ENCODE data around the gene SPTLC3.

The SPTLC3 gene

GRCh38 chr20:13007596-13007995 lies 1.2 kb upstream of the SPTLC3 start:
- CTCF ChIA-PET, result no interaction called here
- Mint-ChIP-seq H3K4me3 (no peak overlapping the region), H3K36me3 (no peaks in the 10 kb centered on the region), H3K4me1 (peaks cover 15% of the 10 kb centered on the region), H3K27me3 (no peaks in the 10 kb centered on the region), H3K9me3 (no peaks in the 10 kb centered on the region), H3K27ac (no peak overlapping the region)
- DNase-seq, result no peak

- Mint-ChIP-seq H3K36me3 (no peaks in the 10 kb centered on the region), H3K9me3 (no peaks in the 10 kb centered on the region), H3K4me3 (peak overlapping the region; percentile 10), H3K27ac (no peak overlapping the region), H3K27me3 (no peaks in the 10 kb centered on the region), H3K4me1 (peaks cover 15% of the 10 kb centered on the region)
- DNase-seq, result no peak
- CTCF ChIA-PET, result interaction anchor here (0.6 to 1.2 kb wide), 2 partner anchors 100 to 537 kb away, joined by 3 read pairs; no protein-coding TSS in a partner anchor
Observed at GRCh38 chr20:13009682-13010406, 1.1 kb downstream of the SPTLC3 start.

- CTCF ChIA-PET, result no interaction called here
- Mint-ChIP-seq H3K4me3 (no peak overlapping the region), H3K9me3 (no peaks in the 10 kb centered on the region), H3K4me1 (peaks cover 15% of the 10 kb centered on the region), H3K36me3 (no peaks in the 10 kb centered on the region), H3K27ac (no peak overlapping the region), H3K27me3 (no peaks in the 10 kb centered on the region)
- no peak for DNase-seq
Observed at GRCh38 chr20:13012886-13013285, 4.1 kb downstream of the SPTLC3 start.

- no peaks in the 10 kb centered on the region for H3K27me3 Mint-ChIP-seq
- CTCF ChIA-PET, result no interaction called here
- H3K9me3 Mint-ChIP-seq, result no peaks in the 10 kb centered on the region
- no peak for DNase-seq
- H3K4me3 Mint-ChIP-seq, result no peak overlapping the region
- no peak overlapping the region for H3K27ac Mint-ChIP-seq
- peaks cover 15% of the 10 kb centered on the region for H3K4me1 Mint-ChIP-seq
- no peaks in the 10 kb centered on the region for H3K36me3 Mint-ChIP-seq
Observed at GRCh38 chr20:13013411-13013810, 4.6 kb downstream of the SPTLC3 start.

- peaks cover 6% of the 10 kb centered on the region for H3K9me3 Mint-ChIP-seq
- H3K27me3 Mint-ChIP-seq, result no peaks in the 10 kb centered on the region
- no peak overlapping the region for H3K4me3 Mint-ChIP-seq
- no peak overlapping the region for H3K27ac Mint-ChIP-seq
- CTCF ChIA-PET, result no interaction called here
- no peaks in the 10 kb centered on the region for H3K4me1 Mint-ChIP-seq
- no peaks in the 10 kb centered on the region for H3K36me3 Mint-ChIP-seq
- DNase-seq, result no peak
Observed at GRCh38 chr20:13017235-13017634, 8.5 kb downstream of the SPTLC3 start.

GRCh38 chr20:13017883-13018535 lies 9.2 kb downstream of the SPTLC3 start:
- Mint-ChIP-seq H3K27ac (no peak overlapping the region), H3K27me3 (no peaks in the 10 kb centered on the region), H3K9me3 (peaks cover 10% of the 10 kb centered on the region), H3K4me1 (no peaks in the 10 kb centered on the region), H3K4me3 (no peak overlapping the region), H3K36me3 (no peaks in the 10 kb centered on the region)
- DNase-seq, result no peak
- CTCF ChIA-PET, result no interaction called here

GRCh38 chr20:13021205-13021970 lies 12.6 kb downstream of the SPTLC3 start:
- no peaks in the 10 kb centered on the region for H3K36me3 Mint-ChIP-seq
- CTCF ChIA-PET, result no interaction called here
- no peaks in the 10 kb centered on the region for H3K27me3 Mint-ChIP-seq
- no peaks in the 10 kb centered on the region for H3K4me1 Mint-ChIP-seq
- H3K4me3 Mint-ChIP-seq, result no peak overlapping the region
- H3K27ac Mint-ChIP-seq, result no peak overlapping the region
- no peak for DNase-seq
- peaks cover 12% of the 10 kb centered on the region for H3K9me3 Mint-ChIP-seq

GRCh38 chr20:13022401-13023155 lies 13.8 kb downstream of the SPTLC3 start:
- Mint-ChIP-seq H3K27me3 (no peaks in the 10 kb centered on the region), H3K4me3 (no peak overlapping the region), H3K36me3 (no peaks in the 10 kb centered on the region)

GRCh38 chr20:13024596-13024995 lies 15.8 kb downstream of the SPTLC3 start:
- CTCF ChIA-PET, result no interaction called here
- Mint-ChIP-seq H3K27ac (no peak overlapping the region), H3K36me3 (no peaks in the 10 kb centered on the region), H3K4me1 (no peaks in the 10 kb centered on the region), H3K9me3 (peaks cover 12% of the 10 kb centered on the region), H3K27me3 (no peaks in the 10 kb centered on the region), H3K4me3 (no peak overlapping the region)
- DNase-seq, result no peak

More at GRCh38 chr20:13022401-13023155, 13.8 kb downstream of the SPTLC3 start:
- no peak for DNase-seq
- CTCF ChIA-PET, result no interaction called here
- Mint-ChIP-seq H3K4me1 (no peaks in the 10 kb centered on the region), H3K9me3 (peaks cover 12% of the 10 kb centered on the region), H3K27ac (no peak overlapping the region)

GRCh38 chr20:13025181-13025580 lies 16.4 kb downstream of the SPTLC3 start:
- no peaks in the 10 kb centered on the region for H3K4me1 Mint-ChIP-seq
- no peaks in the 10 kb centered on the region for H3K36me3 Mint-ChIP-seq
- no peak for DNase-seq
- no peak overlapping the region for H3K27ac Mint-ChIP-seq
- no peak overlapping the region for H3K4me3 Mint-ChIP-seq
- H3K9me3 Mint-ChIP-seq, result peaks cover 12% of the 10 kb centered on the region
- no peaks in the 10 kb centered on the region for H3K27me3 Mint-ChIP-seq
- CTCF ChIA-PET, result no interaction called here

- Mint-ChIP-seq H3K9me3 (peaks cover 2% of the 10 kb centered on the region), H3K4me3 (no peak overlapping the region)
- CTCF ChIA-PET, result no interaction called here
Observed at GRCh38 chr20:13028001-13028400, 19.2 kb downstream of the SPTLC3 start.

GRCh38 chr20:13028673-13029072 lies 19.9 kb downstream of the SPTLC3 start:
- H3K9me3 Mint-ChIP-seq, result no peaks in the 10 kb centered on the region
- CTCF ChIA-PET, result no interaction called here

More at GRCh38 chr20:13028001-13028400, 19.2 kb downstream of the SPTLC3 start:
- no peak for DNase-seq
- no peaks in the 10 kb centered on the region for H3K36me3 Mint-ChIP-seq
- no peaks in the 10 kb centered on the region for H3K4me1 Mint-ChIP-seq
- no peak overlapping the region for H3K27ac Mint-ChIP-seq
- no peaks in the 10 kb centered on the region for H3K27me3 Mint-ChIP-seq

GRCh38 chr20:13029687-13030375 lies 21.1 kb downstream of the SPTLC3 start:
- no peak for DNase-seq
- Mint-ChIP-seq H3K36me3 (no peaks in the 10 kb centered on the region), H3K9me3 (no peaks in the 10 kb centered on the region), H3K4me3 (no peak overlapping the region), H3K4me1 (no peaks in the 10 kb centered on the region), H3K27me3 (no peaks in the 10 kb centered on the region), H3K27ac (no peak overlapping the region)
- CTCF ChIA-PET, result no interaction called here

More at GRCh38 chr20:13028673-13029072, 19.9 kb downstream of the SPTLC3 start:
- H3K27ac Mint-ChIP-seq, result no peak overlapping the region
- H3K4me3 Mint-ChIP-seq, result no peak overlapping the region
- no peaks in the 10 kb centered on the region for H3K4me1 Mint-ChIP-seq
- no peak for DNase-seq
- no peaks in the 10 kb centered on the region for H3K36me3 Mint-ChIP-seq
- H3K27me3 Mint-ChIP-seq, result no peaks in the 10 kb centered on the region

GRCh38 chr20:13031751-13032150 lies 23.0 kb downstream of the SPTLC3 start:
- CTCF ChIA-PET, result no interaction called here
- H3K27me3 Mint-ChIP-seq, result no peaks in the 10 kb centered on the region

More at GRCh38 chr20:13031751-13032150, 23.0 kb downstream of the SPTLC3 start:
- no peak for DNase-seq
- Mint-ChIP-seq H3K4me3 (no peak overlapping the region), H3K9me3 (no peaks in the 10 kb centered on the region), H3K4me1 (no peaks in the 10 kb centered on the region), H3K27ac (no peak overlapping the region), H3K36me3 (no peaks in the 10 kb centered on the region)
